Ishikawa (cell line): Measurements from ENCODE around the gene ITLN1.

Source experiments
- FOXM1 ChIP-seq: IDR thresholded peaks from 2 replicates; pipeline ENCODE4 v1.6.1; 2012; ENCODE audit warnings: low read depth, borderline replicate concordance
- NFIC ChIP-seq: IDR thresholded peaks from 2 replicates; pipeline ENCODE4 v1.6.1; 2012
- RAD21 ChIP-seq: IDR thresholded peaks from 2 replicates; pipeline ENCODE4 v1.6.1; 2012; ENCODE audit warnings: low read depth
- REST ChIP-seq: IDR thresholded peaks from 2 replicates; pipeline ENCODE4 v1.6.1; 2012; ENCODE audit warnings: low read depth, mild to moderate bottlenecking
- TAF1 ChIP-seq: IDR thresholded peaks from 2 replicates; pipeline ENCODE4 v1.6.1; 2012; ENCODE audit warnings: low read depth, mild to moderate bottlenecking
- TEAD4 ChIP-seq: IDR thresholded peaks from 2 replicates; pipeline ENCODE4 v1.6.1; 2012

- TF ChIP-seq TAF1 (no peak), REST (no peak), RAD21 (no peak), FOXM1 (no peak), NFIC (no peak), TEAD4 (no peak)
These were observed 49.2 kb downstream of the ITLN1 start for GRCh38 chr1:160835751-160836150.
